ENCODE data around the gene RGS6.

The RGS6 gene

GRCh38 chr14:72545411-72546311 is 613.4 kb downstream of the RGS6 start:
- Histone ChIP-seq H3K4me2 (no peak overlapping the region), H2AFZ (ENCODE audit: low read depth) (no peak overlapping the region), H3K27ac (no peak overlapping the region), H3K4me3 (IDR thresholded peaks at IDR 0.05; ENCODE audit: insufficient read depth, low read depth, low read length) (no peak overlapping the region), H3K9ac (no peak overlapping the region), H3K4me1 (ENCODE audit: low read depth, poor library complexity, severe bottlenecking) (no peaks in the 10 kb centered on the region), H4K20me1 (ENCODE audit: insufficient read depth) (no peaks in the 10 kb centered on the region), H3K36me3 (ENCODE audit: insufficient read depth) (no peaks in the 10 kb centered on the region), H3K79me2 (ENCODE audit: insufficient read depth, low read depth) (no peaks in the 10 kb centered on the region), H3K27me3 (ENCODE audit: insufficient read depth, low read depth) (no peaks in the 10 kb centered on the region)
- no peak for TF ChIP-seq CTCF (conservative IDR thresholded peaks at IDR 0.05; ENCODE audit: low read depth, low read length)

- no peaks in the 10 kb centered on the region for H3K79me2 ChIP-seq (ENCODE audit: insufficient read depth, low read depth)
- H3K27me3 ChIP-seq (ENCODE audit: insufficient read depth, low read depth) = no peaks in the 10 kb centered on the region
- H3K27ac ChIP-seq = no peak overlapping the region
- no peak overlapping the region for H3K4me3 ChIP-seq (IDR thresholded peaks at IDR 0.05; ENCODE audit: insufficient read depth, low read depth, low read length)
- H3K36me3 ChIP-seq (ENCODE audit: insufficient read depth) = no peaks in the 10 kb centered on the region
- no peak for TF ChIP-seq CTCF (conservative IDR thresholded peaks at IDR 0.05; ENCODE audit: low read depth, low read length)
- H4K20me1 ChIP-seq (ENCODE audit: insufficient read depth) = no peaks in the 10 kb centered on the region
- H3K4me1 ChIP-seq (ENCODE audit: low read depth, poor library complexity, severe bottlenecking) = no peaks in the 10 kb centered on the region
- H2AFZ ChIP-seq (ENCODE audit: low read depth) = no peak overlapping the region
- no peak overlapping the region for H3K9ac ChIP-seq
- no peak overlapping the region for H3K4me2 ChIP-seq
Observed at GRCh38 chr14:72546344-72547016, 614.3 kb downstream of the RGS6 start.

GRCh38 chr14:72547999-72548398 is 615.8 kb downstream of the RGS6 start:
- Histone ChIP-seq H3K9ac (no peak overlapping the region), H3K4me2 (no peak overlapping the region), H3K27ac (no peak overlapping the region), H3K79me2 (ENCODE audit: insufficient read depth, low read depth) (no peaks in the 10 kb centered on the region), H2AFZ (ENCODE audit: low read depth) (no peak overlapping the region), H3K4me3 (IDR thresholded peaks at IDR 0.05; ENCODE audit: insufficient read depth, low read depth, low read length) (no peak overlapping the region), H3K4me1 (ENCODE audit: low read depth, poor library complexity, severe bottlenecking) (no peaks in the 10 kb centered on the region), H3K36me3 (ENCODE audit: insufficient read depth) (no peaks in the 10 kb centered on the region), H4K20me1 (ENCODE audit: insufficient read depth) (no peaks in the 10 kb centered on the region), H3K27me3 (ENCODE audit: insufficient read depth, low read depth) (no peaks in the 10 kb centered on the region)
- no peak for TF ChIP-seq CTCF (conservative IDR thresholded peaks at IDR 0.05; ENCODE audit: low read depth, low read length)

- Histone ChIP-seq H3K79me2 (ENCODE audit: insufficient read depth, low read depth) (no peaks in the 10 kb centered on the region), H3K27me3 (ENCODE audit: insufficient read depth, low read depth) (no peaks in the 10 kb centered on the region), H2AFZ (ENCODE audit: low read depth) (no peak overlapping the region), H3K36me3 (ENCODE audit: insufficient read depth) (no peaks in the 10 kb centered on the region), H3K27ac (no peak overlapping the region), H3K9ac (no peak overlapping the region), H3K4me1 (ENCODE audit: low read depth, poor library complexity, severe bottlenecking) (no peaks in the 10 kb centered on the region), H4K20me1 (ENCODE audit: insufficient read depth) (no peaks in the 10 kb centered on the region), H3K4me2 (no peak overlapping the region), H3K4me3 (IDR thresholded peaks at IDR 0.05; ENCODE audit: insufficient read depth, low read depth, low read length) (no peak overlapping the region)
- no peak for TF ChIP-seq CTCF (conservative IDR thresholded peaks at IDR 0.05; ENCODE audit: low read depth, low read length)
Observed at GRCh38 chr14:72549026-72549425, 616.8 kb downstream of the RGS6 start.
